Measurements from ENCODE around the gene CA5A. TPM values are rescaled to one million over a fixed set of nuclear protein-coding genes. Genes with fewer than 3 reads are reported as not detected.

Gene CA5A
- total RNA-seq, 4 donors from 2014 or later = not detected

GRCh38 chr16:87955302-87956097, 19.2 kb upstream of the CA5A start:
- TF ChIP-seq CTCF (IDR thresholded peaks at IDR 0.05) = no peak
- no peak for TF ChIP-seq POLR2A (IDR thresholded peaks at IDR 0.05)
- TF ChIP-seq EP300 (IDR thresholded peaks at IDR 0.05) = no peak
- no peak for TF ChIP-seq POLR2AphosphoS5 (IDR thresholded peaks at IDR 0.05)
- H3K4me3 ChIP-seq = no peak overlapping the region
- 78 to 93% methylated on average over 8 to 9 of the region's 18 CpGs for WGBS, 2 donors (ENCODE audit: low coverage in 1 of 2)
- H3K27me3 ChIP-seq = no peaks in the 10 kb centered on the region
- peak overlapping the region in 3 of 4 donors; percentile 22 to 98 (median 98) for H3K27ac ChIP-seq
- ATAC-seq = no peak
- no peaks in the 10 kb centered on the region for H3K9me3 ChIP-seq
- H3K36me3 ChIP-seq = peaks cover 0 to 32% of the 10 kb centered on the region in 2 donors
- peaks cover 0 to 73% (median 14%) of the 10 kb centered on the region in 3 donors for H3K4me1 ChIP-seq

- H3K27ac ChIP-seq = peak overlapping the region in 2 of 4 donors; percentile 98
- H3K9me3 ChIP-seq = no peaks in the 10 kb centered on the region
- no peak overlapping the region for H3K4me3 ChIP-seq
- peaks cover 0 to 32% of the 10 kb centered on the region in 2 donors for H3K36me3 ChIP-seq
- TF ChIP-seq POLR2A (IDR thresholded peaks at IDR 0.05) (no peak), POLR2AphosphoS5 (IDR thresholded peaks at IDR 0.05) (no peak), CTCF (IDR thresholded peaks at IDR 0.05) (no peak), EP300 (IDR thresholded peaks at IDR 0.05) (no peak)
- no peaks in the 10 kb centered on the region for H3K27me3 ChIP-seq
- WGBS, 2 donors (ENCODE audit: low coverage in 1 of 2) = no CpG with 5 or more reads among the region's 15 CpGs
- ATAC-seq = no peak
- H3K4me1 ChIP-seq = peaks cover 0 to 79% (median 14%) of the 10 kb centered on the region in 3 donors
Measured at GRCh38 chr16:87954826-87955225, 18.5 kb upstream of the CA5A start.

DNA sequence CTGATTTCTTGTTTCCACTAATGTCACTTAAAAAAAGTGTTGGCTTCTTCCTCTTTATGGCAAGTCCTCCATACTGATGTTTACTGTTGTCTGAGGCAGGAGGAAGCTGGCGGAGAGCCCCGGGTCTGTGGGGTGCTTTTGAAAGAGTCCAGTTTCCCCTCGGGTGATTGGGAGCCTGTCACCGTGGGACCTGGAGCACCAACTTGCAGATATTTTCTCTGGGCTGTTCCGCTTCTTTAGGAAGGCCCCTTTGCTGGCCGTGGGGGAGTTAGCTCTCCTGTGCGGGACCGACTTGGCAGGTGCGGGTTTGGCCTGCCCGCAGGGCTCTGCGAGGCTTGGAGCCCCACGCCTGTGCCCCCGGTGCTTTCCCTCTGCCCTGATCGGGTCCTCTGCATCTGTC, 18.0 kb upstream of the CA5A start:
- ATAC-seq = no peak
- Histone ChIP-seq H3K9me3 (no peaks in the 10 kb centered on the region), H3K4me1 (peaks cover 0 to 76% (median 14%) of the 10 kb centered on the region in 3 donors), H3K4me3 (no peak overlapping the region), H3K36me3 (peaks cover 0 to 32% of the 10 kb centered on the region in 2 donors), H3K27me3 (no peaks in the 10 kb centered on the region), H3K27ac (peak overlapping the region in 2 of 4 donors; percentile 98)
- 60% methylated on average over 3 of the region's 14 CpGs; no CpG with 5 or more reads in 1 of the 2 donors for WGBS, 2 donors (ENCODE audit: low coverage in 1 of 2)
- no peak for TF ChIP-seq EP300 (IDR thresholded peaks at IDR 0.05)
- TF ChIP-seq POLR2AphosphoS5 (IDR thresholded peaks at IDR 0.05) = no peak
- no peak for TF ChIP-seq CTCF (IDR thresholded peaks at IDR 0.05)
- no peak for TF ChIP-seq POLR2A (IDR thresholded peaks at IDR 0.05)

GRCh38 chr16:87953308-87954215, 17.2 kb upstream of the CA5A start:
- 63 to 65% methylated on average over 11 to 15 of the region's 15 CpGs for WGBS, 2 donors (ENCODE audit: low coverage in 1 of 2)

More at GRCh38 chr16:87953308-87954215, 17.2 kb upstream of the CA5A start:
- no peak overlapping the region for H3K4me3 ChIP-seq
- ATAC-seq = no peak
- H3K36me3 ChIP-seq = peaks cover 0 to 32% of the 10 kb centered on the region in 2 donors
- H3K27ac ChIP-seq = peak overlapping the region in 3 of 4 donors; percentile 44 to 98 (median 98)
- peaks cover 0 to 68% (median 14%) of the 10 kb centered on the region in 3 donors for H3K4me1 ChIP-seq
- TF ChIP-seq POLR2A (IDR thresholded peaks at IDR 0.05) (no peak), CTCF (IDR thresholded peaks at IDR 0.05) (no peak), POLR2AphosphoS5 (IDR thresholded peaks at IDR 0.05) (no peak), EP300 (IDR thresholded peaks at IDR 0.05) (no peak)
- no peaks in the 10 kb centered on the region for H3K9me3 ChIP-seq
- H3K27me3 ChIP-seq = no peaks in the 10 kb centered on the region

Measured in gastroesophageal sphincter (tissue), 4 donors.